GM21367 (cell line): ENCODE results near the gene HCRTR1.

ENCODE experiments used
- ATAC-seq: cut with Tn5 transposase; IDR thresholded peaks from one replicate; pipeline ENCODE4 v1.9.1; 2021; ENCODE audit not compliant: unreplicated experiment

HCRTR1 gene

DNA sequence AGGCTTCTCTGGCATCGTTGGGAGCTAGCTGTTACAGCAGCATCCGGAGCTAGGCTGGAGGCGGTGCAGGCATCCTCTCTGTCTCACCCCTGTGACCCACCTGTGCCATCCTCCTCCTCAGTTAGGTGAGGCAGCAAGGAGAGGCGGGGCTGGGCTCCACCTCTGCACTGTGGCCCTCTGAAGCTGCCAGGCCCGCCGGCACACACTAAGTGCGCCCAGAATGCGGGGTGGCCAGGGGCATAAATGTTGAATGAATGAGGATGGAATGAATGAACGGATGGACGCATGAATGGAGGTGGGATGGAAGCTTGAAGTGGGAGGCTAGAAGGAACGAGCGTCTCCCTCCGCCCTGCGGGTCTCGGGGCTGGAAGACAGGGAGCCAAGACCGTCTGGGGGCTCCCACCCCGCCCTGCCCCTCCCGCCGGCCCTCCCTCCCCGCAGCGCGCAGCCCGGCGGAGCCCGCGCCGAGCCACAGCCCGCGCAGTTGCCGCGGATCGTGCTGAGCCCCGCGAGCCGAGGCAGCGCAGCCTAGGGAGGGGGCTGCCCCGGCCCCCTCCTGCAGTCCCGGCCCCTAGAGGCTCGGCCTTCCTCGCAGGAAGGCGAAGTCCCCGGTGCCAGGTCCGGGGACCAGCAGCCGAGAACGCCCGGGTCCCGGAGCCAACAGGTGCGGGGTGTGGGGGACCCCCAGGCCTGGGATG, at the start of gene HCRTR1:
HCRTR1 (plus strand) TSS at position 472 of the 698 bp plus-strand sequence. CDS start 1,504 bp downstream, outside the sequence.
- ATAC-seq = no peak

DNA sequence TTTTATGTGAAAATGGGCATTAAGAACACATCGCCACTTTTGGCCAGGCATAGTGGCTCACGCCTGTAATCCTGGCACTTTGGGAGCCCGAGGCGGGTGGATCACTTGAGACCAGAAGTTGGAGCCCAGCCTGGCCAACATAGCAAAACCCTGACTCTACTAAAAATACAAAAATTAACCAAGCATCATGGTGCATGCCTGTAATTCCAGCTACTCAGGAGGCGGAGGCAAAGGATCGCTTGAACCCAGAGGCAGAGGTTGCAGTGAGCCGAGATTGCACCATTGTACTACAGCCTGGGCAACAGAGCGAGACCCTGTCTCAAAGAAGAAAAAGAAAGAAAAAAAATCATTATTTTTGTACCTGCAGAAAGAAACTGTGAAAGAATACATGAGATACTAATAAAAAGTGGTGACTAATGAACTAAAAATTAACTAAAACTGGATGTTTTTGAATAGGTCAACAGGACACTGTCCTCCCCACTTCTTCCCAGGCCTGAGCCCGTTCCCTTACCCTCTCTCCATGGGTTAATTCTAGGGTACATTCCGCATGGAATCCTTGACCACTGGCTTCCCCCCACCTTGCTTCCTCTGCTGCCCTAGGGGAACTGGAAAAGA, 49.4 kb upstream of the HCRTR1 start:
- ATAC-seq = no peak

DNA sequence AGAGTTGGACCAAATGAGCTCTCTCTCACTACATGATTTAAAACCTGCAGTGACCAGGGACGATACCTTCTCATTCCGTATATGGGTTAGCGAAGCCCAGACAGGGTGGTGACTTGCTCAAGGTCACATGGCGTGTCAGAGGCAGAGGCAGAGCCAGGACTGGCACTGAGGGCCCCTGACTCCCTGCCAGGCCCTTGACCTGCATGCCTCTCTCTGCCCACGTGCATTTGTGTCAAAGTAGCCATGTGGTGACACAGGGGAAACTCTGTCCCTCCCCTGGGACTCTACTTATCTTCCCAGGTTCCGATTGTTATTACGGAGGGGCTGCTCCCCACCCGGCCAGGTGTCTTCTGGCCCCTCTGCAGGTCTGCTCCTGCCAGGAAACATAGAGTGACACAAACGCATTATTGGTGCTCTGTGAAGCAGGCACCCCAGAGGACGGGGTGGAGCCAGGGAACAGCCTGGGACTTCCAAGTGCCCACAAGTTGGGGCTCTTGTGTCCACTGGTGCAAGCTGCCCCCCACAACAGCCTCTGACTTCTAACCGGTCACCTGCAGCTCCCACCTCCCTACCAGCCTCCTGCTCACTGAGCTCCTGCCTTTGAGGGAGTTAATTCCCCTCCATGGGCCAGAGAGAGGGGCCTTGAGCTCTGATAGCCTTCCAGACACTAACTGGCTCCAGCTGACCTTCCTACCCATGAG, 48.4 kb upstream of the HCRTR1 start:
- ATAC-seq = no peak

DNA sequence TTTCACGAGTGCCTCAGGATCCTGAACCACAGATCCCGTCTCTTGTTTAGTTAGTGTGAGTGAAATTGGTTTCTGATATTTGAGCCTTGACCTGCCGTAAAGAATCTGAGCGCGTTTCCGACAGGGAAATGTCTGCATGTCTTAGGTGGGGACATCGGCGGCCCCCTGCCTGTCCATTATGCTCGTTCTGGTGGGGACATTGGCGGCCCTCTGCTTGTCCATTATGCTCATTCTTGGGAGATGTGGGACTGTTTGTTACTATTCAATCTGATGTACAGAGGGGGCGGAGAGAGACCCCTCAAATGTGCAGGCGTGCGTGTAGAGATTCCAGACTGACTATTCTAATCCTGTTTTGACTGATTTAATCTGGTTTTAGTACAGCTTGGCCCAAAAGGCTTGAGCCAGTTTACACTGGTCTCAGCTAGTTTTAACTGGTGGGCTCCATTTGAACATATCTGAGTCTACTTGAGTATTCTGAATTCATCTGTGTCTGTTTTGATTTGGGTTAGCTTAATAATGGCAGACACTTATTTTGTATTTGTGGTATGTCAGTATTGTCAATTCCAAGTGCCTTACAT, 47.8 kb upstream of the HCRTR1 start:
- no peak for ATAC-seq

DNA sequence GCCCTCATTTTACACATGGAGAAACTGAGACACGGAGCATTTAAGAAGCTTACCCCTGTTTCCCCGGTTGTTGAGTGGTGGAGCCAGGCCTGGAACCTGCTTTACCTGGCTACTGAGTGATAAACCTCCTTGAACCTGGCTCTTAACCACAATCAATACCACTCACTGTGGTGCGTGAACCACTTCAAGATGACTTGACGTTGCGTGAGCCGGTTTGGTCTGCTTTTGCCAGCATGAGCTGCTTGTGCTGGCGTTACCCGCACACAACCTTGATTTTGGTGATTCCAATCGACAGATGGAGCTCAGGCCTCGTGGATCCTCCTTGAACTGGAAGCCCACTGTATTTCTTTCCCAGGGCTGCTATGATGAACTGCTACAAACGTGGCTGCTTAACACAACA, 47.3 kb upstream of the HCRTR1 start:
- no peak for ATAC-seq

DNA sequence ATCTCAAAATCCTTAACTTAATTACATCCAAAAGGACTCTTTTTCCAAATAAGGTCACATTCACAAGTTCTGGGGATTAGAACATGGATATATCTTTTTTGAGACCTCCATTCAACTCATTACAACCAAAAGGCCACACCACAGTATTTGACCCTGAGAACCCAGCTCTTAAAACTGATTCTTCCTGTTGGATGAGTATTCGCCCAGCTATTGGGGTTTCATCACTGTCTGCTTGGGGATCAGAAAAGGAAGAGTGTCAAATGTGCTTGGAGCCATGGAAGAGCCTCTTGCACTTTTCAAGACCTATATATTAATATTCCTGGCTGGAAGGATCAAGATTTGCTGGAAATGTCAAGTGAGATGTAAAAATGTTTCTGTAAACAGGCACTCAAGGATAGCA, 46.6 kb upstream of the HCRTR1 start:
- no peak for ATAC-seq

DNA sequence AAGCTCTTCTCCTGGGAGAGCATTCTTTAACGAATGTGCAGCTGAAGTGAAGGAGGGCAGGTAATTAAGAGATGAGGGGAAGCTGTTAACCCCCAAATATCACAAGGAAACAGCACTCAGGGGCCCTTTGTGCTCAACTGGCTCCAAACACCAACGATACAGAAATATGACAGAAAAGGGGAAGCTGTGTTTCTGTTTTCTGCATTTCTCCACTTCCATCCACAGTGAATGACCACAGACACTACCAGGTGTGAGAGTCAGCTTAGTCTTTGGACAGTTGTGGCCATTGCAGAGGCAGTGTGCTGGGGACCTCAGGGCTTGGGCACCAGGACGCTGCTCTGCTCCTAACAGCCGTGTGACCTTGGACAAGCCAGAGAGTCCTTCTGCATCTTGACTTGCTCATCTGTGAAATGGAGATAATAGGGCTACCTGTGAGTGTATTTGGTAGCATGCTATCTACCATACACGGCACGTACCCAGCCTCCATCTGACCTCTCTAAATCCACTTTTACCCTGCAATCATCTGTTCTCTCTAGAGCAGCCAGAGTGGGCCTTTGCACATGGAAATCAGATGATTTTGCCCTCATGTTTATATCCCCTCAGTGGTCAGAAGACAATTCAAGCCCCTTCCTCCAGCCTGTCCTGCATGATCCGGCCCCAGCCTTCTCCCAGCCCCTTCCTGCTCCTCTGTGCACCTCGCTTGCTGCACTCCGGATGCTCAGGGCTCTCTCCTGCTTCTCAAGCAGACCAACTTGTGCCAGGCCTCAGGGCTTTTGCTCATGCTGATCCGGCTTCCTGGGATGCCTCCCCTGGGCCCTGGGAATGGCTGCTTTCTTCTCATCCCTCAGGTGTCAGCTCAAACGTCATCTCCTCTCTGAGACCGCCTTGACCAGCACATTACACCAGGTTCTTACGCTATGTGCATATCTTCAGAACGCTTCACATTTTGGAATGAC, 45.9 kb upstream of the HCRTR1 start:
- no peak for ATAC-seq

DNA sequence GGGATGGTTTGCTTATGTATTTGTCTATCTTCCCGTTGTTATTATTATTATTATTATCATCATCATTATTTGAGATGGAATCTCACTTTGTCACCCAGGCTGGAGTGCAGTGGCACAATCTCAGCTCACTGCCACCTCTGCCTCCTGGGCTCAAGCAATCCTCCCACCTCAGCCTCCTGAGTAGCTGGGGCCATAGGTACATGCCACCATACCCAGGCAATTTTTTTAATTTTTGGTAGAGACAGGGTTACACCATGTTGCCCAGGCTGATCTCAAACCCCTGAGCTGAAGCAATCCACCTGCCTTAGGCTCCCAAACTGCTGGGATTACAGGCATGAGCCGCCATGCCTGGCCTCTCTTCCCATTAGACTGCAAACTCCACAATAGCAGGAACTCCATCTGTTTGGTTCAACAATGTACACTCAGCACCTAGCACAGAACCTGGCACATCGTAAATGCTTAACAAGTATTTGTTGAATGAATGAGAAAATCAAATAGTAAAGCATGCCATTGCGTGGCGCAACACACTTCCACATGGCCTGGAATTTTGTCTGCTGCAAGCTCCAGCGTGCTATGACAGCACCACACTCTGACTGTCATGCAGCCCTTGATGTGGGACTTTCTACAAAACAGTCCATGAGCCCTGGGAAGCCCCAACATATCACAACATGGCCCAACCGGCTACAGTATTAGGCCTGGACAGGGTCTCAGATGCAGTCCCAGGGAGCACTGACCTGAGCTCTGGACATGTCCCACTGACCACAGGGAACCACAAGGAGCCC, 45.0 kb upstream of the HCRTR1 start:
- no peak for ATAC-seq

DNA sequence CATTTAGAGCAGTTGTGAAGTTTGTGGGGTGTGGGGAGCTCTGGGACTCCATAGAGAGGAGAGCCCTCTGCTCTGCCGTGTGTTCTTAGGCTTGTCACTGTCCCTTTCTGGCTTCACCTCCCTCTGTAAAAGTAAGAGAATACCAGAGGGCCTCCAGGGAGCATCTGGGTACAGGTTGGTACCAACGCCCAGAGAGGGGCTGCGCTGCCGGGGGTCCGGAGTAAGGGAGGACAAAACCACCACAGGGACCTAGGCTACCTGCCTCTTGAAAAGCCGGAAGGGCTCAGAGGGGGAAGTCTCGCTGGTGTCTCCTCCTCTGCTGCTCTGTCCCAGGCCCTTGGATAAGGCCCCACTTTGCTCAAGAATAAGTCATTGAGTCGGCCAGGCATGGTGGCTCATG, 44.2 kb upstream of the HCRTR1 start:
- no peak for ATAC-seq

DNA sequence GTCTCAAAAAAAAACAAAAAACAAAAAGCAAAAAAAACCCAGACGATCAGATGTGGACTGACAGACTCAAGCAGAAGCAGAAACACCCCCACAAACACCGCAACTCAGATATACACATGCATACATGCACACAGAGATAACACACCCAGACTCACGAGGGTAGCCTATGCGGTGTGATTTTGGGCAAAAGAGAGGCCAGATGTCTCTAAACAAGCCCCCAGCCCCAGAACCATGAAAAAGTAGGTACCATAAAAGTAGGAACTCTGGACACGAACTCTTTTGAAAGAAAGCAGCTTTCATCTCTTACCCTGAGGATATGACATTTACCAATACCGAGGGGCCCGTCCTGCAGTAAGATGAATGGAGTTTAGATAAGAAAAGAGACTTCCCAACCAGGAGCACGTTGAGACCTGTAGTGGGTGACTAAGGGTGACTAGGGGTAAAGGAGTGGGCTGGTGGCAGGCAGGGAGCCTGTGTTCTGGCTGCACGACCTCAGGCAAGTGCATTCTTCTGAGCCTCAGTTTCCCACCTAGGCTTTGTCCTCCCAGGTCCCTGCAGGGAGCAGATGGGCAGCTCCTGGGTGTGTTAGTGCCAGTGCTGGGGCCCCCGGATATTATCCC, 42.6 kb upstream of the HCRTR1 start:
- ATAC-seq = no peak

DNA sequence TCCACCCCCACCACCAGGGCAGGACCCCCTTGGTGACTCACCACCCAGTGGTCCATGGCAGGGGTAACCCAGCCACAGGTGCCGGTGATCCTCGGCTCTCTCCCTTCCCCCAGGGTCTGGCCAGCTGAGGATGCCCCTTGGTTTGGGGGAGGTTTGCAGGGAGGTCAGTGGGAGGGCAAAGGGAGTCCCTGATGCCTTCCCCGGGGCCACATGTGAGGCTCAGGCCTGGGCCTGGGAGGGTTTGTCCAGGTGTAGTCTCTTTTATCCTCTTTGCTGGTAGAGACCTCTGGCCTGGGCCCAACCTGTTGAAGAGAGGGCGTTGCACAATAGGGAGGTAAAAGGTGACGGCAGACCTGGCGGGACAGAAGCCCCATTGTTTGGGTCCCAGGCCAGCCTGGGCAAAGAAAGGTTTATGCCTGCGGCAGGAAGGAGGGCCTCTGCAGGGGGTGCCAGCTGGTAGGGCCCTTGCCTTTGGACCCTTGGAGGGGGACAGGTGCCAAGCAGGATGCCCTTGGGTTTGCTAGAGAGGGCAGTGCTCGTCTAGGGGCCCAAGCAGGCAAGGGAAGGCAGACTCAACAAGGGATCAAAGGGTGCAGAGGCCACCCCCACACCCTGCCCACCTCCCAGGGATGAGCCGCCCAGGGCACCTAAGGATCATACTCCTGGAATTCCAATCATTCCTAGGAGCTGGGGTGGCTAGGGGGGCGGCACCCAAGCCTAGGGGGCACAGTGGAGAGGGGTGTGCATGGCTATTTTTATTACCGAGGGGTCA, 41.9 kb upstream of the HCRTR1 start:
- no peak for ATAC-seq

DNA sequence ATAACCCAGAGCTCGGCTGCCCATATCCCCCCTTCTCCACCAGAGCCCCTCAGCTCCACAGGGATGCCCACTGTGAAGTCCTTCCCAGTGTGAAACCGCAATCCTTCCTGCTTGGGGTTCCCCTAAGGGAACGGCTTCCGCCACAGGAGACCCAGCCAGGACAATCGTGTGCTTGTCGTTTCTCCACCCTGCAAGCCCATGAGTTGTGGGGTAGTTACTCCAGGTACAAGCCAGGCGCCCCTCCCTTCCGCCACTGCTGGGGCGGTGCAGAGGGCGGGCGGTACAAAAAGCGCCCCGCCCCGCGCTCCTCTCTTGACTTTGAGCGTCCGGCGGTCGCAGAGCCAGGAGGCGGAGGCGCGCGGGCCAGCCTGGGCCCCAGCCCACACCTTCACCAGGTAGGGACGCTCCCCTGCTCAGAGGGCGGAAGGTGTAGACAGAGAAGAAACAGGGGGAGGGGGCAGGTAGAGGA, 41.3 kb upstream of the HCRTR1 start, which contains the start of gene TINAGL1:
TINAGL1 (plus strand) TSS at position 315 of the 469 bp plus-strand sequence. CDS start 634 bp downstream, outside the sequence.
- ATAC-seq = no peak

DNA sequence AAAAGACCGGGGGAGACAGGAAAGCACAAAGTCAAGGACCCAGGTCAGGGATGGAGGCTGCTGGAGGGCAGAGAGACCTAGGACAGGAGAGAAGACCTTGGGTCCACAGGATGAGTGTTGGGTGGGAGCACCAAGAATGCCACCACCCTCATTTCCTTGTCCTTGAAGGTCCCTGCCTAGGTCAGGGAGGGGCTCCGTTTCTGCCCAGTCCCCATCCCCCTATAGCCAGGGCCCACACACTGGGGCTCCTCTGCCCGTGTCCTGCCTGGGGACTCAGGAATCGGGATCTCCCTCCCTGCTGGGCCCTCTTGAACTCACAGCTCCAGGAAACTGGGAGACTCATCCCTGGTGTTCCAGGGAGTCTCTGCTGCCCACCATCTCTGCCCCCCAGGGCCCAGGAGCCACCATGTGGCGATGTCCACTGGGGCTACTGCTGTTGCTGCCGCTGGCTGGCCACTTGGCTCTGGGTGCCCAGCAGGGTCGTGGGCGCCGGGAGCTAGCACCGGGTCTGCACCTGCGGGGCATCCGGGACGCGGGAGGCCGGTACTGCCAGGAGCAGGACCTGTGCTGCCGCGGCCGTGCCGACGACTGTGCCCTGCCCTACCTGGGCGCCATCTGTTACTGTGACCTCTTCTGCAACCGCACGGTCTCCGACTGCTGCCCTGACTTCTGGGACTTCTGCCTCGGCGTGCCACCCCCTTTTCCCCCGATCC, 40.6 kb upstream of the HCRTR1 start:
- ATAC-seq = no peak

DNA sequence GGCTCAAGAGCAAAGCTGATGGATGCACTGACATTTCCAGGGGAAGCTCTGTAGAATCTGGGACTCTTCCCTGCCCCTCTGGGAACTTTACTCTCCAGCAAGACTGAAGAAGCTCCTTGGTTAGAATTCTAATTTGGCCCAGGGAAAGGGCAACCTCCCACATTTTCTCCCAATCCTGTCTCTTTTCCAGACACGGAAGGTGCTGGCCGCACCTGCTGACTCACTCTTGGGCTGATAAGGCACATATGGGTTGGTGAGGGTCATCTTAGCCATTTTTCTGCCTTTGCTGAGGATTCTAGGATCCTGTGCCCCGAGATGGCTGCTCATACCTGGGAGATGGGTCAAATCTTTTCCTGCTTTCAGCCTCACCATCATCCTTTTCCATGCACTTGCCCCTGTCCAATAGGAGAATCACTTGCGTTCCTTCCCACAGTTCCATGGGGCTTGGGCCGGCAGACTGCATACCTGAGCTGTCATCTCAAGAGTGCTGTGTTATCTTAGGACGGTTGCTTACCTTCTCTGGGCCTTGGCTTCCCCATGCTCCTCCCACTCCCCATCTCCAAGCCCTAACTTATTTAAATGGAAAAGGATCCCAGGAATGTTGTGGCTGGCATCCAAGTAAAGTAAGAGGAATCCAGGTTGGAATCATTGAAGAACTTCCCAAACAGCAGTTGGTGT, 39.8 kb upstream of the HCRTR1 start:
- no peak for ATAC-seq

DNA sequence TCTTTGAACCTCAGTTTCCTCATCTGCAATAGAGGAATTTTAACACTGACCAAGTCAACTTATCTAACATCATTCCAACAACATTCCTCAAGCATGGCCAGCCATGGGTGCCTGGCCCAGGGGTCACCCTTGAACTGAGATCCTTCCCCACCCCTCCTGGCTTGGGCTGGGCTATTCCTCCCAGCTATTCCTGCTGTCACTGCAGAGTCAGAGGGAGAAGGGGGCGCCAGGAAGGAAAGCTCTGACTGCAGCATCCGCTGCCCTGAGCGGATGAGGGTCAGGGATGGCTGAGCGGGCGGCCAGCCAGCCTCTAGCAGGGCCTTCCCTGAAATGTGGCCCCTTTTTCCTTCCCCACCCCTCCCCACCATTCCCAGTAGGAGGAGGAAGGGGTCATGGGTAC, 38.1 kb upstream of the HCRTR1 start:
- no peak for ATAC-seq

DNA sequence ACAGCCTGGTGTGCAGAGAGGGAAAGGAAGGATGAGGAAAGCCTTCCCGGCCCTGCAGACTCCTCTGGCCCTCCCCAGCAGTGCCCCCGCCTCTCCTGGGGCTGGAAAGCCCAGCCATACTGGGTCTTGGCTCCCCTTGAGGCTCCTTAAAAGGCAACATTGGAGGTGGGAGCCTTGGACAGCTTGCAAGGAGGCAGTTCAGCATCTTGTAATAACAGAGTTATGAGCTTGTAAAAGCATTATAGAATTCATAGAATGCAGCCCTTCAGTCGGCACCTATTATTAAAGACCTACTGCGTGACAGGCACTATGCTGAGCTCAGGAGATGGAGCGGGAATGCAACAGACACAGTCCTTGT, 37.0 kb upstream of the HCRTR1 start:
- no peak for ATAC-seq

DNA sequence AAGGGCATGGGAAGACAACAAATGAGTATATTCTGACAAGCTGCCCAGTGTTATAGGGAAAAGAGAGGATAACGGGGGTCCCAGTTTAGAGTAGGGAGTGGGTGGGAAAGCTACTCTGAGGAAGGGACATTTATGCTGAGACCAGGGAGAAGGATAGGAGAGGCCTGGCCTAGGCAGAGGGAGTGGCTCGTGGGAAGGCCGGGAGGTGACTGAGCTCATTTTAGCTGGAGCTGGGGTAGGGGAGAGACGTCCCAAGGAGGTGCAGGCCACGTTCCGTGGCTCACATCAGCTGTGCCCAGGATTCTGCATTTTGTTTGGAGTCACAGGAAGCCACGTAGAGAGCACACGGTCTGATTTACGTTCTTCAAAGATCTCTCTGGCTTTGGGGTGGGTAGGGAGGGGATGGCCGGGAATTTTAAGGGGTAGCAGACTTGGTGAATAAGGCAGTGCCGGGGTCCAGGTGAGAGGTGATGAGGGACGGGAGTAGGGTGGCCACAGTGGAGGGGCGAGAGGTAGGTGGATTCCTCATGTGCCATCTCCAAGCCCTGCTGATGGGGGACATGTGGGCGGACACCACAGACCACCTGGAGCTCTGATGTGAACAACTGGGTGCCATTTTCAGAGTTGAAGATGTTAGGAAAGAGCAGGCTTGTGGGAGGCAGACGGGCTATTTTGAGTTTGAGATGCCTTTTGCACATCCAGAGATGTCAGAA, 36.4 kb upstream of the HCRTR1 start:
- ATAC-seq = no peak
